ENCODE data around the gene FAR1.

The FAR1 gene

GRCh38 chr11:13692172-13692571, 23.7 kb downstream of the FAR1 start:
- no peak for TF ChIP-seq CTCF (IDR thresholded peaks at IDR 0.05; ENCODE audit: insufficient read depth, low read length, poor library complexity, severe bottlenecking)
- DNase-seq (ENCODE audit: extremely low read depth, insufficient read length), result no peak
- Histone ChIP-seq H3K4me3 (replicated peaks; ENCODE audit: low read depth, low read length) (no peak overlapping the region), H3K36me3 (ENCODE audit: control insufficient read depth, insufficient read depth, low read length) (no peaks in the 10 kb centered on the region), H3K27me3 (replicated peaks; ENCODE audit: control insufficient read depth, insufficient read depth, low read length) (no peaks in the 10 kb centered on the region)

GRCh38 chr11:13694115-13694514, 25.6 kb downstream of the FAR1 start:
- Histone ChIP-seq H3K4me3 (replicated peaks; ENCODE audit: low read depth, low read length) (no peak overlapping the region), H3K27me3 (replicated peaks; ENCODE audit: control insufficient read depth, insufficient read depth, low read length) (no peaks in the 10 kb centered on the region), H3K36me3 (ENCODE audit: control insufficient read depth, insufficient read depth, low read length) (no peaks in the 10 kb centered on the region)
- DNase-seq (ENCODE audit: extremely low read depth, insufficient read length), result no peak
- TF ChIP-seq CTCF (IDR thresholded peaks at IDR 0.05; ENCODE audit: insufficient read depth, low read length, poor library complexity, severe bottlenecking), result no peak

DNA sequence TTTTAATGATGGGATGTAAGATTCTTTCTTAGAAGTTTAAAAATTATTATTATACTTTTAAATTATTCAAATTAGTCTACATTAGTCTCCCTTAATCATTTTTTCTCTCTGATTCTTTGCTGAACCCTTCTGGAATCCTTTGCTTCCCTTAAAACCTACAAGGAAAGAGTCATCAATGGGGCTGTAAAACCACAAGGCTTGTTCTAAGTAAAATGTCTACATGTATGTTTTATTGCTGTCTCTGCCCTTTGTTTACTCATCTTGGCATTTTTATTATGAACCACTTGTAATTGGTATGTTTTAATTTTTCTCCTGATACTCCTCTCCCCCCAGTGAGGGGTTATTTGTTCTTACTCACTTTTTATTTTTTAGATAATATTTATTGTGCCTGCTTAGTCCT, 27.4 kb downstream of the FAR1 start:
- no peak for TF ChIP-seq CTCF (IDR thresholded peaks at IDR 0.05; ENCODE audit: insufficient read depth, low read length, poor library complexity, severe bottlenecking)
- no peak overlapping the region for H3K4me3 ChIP-seq (replicated peaks; ENCODE audit: low read depth, low read length)
- H3K27me3 ChIP-seq (replicated peaks; ENCODE audit: control insufficient read depth, insufficient read depth, low read length), result no peaks in the 10 kb centered on the region
- H3K36me3 ChIP-seq (ENCODE audit: control insufficient read depth, insufficient read depth, low read length), result no peaks in the 10 kb centered on the region
- DNase-seq (ENCODE audit: extremely low read depth, insufficient read length), result no peak

GRCh38 chr11:13697710-13698109, 29.2 kb downstream of the FAR1 start:
- H3K4me3 ChIP-seq (replicated peaks; ENCODE audit: low read depth, low read length), result no peak overlapping the region
- H3K27me3 ChIP-seq (replicated peaks; ENCODE audit: control insufficient read depth, insufficient read depth, low read length), result no peaks in the 10 kb centered on the region
- no peak for DNase-seq (ENCODE audit: extremely low read depth, insufficient read length)
- TF ChIP-seq CTCF (IDR thresholded peaks at IDR 0.05; ENCODE audit: insufficient read depth, low read length, poor library complexity, severe bottlenecking), result no peak
- no peaks in the 10 kb centered on the region for H3K36me3 ChIP-seq (ENCODE audit: control insufficient read depth, insufficient read depth, low read length)

DNA sequence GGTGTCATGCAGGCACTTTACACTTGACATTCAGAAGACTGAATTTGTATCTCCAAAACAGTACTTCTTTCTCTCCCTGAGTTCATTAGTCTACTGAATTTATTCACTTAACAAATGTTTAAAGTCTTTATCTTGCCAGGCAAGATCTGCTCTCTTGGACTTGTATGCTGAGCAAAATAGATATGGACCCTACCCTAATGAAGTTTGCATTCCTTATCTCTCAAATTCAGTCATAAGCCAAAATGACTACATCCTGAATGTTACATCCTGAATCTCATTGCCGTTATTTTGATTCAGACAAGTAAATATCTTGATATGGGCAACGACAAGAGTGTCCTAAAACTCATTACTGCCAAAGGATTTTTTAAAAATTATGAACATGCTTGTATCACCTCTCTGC, 29.7 kb downstream of the FAR1 start:
- TF ChIP-seq CTCF (IDR thresholded peaks at IDR 0.05; ENCODE audit: insufficient read depth, low read length, poor library complexity, severe bottlenecking), result no peak
- Histone ChIP-seq H3K4me3 (replicated peaks; ENCODE audit: low read depth, low read length) (no peak overlapping the region), H3K36me3 (ENCODE audit: control insufficient read depth, insufficient read depth, low read length) (no peaks in the 10 kb centered on the region), H3K27me3 (replicated peaks; ENCODE audit: control insufficient read depth, insufficient read depth, low read length) (no peaks in the 10 kb centered on the region)
- no peak for DNase-seq (ENCODE audit: extremely low read depth, insufficient read length)

DNA sequence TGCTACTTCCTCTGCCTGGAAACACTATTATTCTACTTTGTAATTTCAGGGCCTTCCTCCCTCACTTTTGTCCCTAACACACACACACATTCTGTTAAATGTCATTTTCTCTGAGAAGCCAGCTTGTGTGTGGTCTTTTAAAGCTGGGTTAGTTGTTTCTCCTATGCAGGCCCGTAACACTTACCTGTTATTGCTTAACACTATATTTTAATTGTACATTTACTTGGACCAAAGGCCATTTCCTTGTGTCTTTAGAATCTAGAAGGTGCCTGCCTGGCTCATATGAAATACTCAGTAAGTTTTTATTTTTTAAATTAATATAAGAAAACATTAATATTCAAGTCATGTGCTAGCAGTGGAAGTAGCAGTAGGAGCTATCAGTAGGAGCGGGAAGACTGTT, 30.6 kb downstream of the FAR1 start:
- DNase-seq (ENCODE audit: extremely low read depth, insufficient read length), result no peak
- H3K4me3 ChIP-seq (replicated peaks; ENCODE audit: low read depth, low read length), result no peak overlapping the region
- no peaks in the 10 kb centered on the region for H3K36me3 ChIP-seq (ENCODE audit: control insufficient read depth, insufficient read depth, low read length)
- no peaks in the 10 kb centered on the region for H3K27me3 ChIP-seq (replicated peaks; ENCODE audit: control insufficient read depth, insufficient read depth, low read length)
- no peak for TF ChIP-seq CTCF (IDR thresholded peaks at IDR 0.05; ENCODE audit: insufficient read depth, low read length, poor library complexity, severe bottlenecking)

Data from GM06990 (cell line).